Measurements from ENCODE around the gene MUS81. TPM values are rescaled to one million over a fixed set of nuclear protein-coding genes. Genes with fewer than 3 reads are reported as not detected.
"Not testable (repeated sequence)": the region's sequence is repeated elsewhere in the genome, so short reads cannot be mapped to it uniquely, and the experiment has no call there.

MUS81 gene
- total RNA-seq, 1 donor from 2014 or later = 68.5 TPM

DNA sequence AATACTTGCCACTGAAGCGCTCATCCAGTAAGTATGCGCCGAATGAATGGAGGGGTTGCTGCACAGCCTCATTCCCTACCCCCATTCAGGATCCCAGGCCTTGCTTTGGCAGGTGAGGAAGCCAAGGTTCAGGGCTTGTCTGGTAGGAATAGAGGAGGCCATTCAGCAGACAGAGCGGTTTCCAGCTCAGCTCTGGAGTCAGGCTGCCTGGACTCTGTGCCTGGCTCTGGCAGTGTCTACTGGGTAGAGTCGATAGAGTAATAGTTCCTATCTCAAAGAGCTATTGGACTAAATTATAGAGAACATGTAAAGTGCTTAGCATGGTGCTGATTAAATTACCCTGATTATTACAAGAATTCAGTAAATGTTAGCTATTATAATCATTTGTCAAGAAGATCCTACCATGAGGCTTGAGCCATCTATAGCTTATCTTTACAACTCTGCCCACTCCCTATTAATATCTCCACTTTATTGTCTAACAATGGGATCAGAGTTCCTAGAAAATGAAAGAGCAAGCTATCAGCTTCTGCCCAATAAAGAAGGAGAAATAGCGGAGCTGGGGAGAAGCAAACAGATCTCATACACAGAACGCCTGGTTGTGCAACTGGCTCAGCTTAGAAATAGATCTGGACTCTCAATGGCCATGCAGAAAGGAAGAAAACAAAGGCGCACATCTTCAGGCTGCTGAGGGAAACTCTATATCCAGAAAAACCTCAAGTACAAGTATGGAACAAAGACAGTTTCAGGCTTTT, 33.1 kb upstream of the MUS81 start:
- Mint-ChIP-seq H3K4me1 (ENCODE audit: unreplicated experiment) (no peaks in the 10 kb centered on the region), H3K9me3 (ENCODE audit: unreplicated experiment) (no peaks in the 10 kb centered on the region), H3K36me3 (ENCODE audit: unreplicated experiment) (no peaks in the 10 kb centered on the region), H3K4me3 (ENCODE audit: unreplicated experiment) (no peak overlapping the region), H3K27me3 (ENCODE audit: unreplicated experiment) (peaks cover 14% of the 10 kb centered on the region), H3K27ac (ENCODE audit: unreplicated experiment) (no peak overlapping the region)
- no peak for DNase-seq (ENCODE audit: extremely low spot score, unreplicated experiment)
- TF ChIP-seq, protein P1, sequence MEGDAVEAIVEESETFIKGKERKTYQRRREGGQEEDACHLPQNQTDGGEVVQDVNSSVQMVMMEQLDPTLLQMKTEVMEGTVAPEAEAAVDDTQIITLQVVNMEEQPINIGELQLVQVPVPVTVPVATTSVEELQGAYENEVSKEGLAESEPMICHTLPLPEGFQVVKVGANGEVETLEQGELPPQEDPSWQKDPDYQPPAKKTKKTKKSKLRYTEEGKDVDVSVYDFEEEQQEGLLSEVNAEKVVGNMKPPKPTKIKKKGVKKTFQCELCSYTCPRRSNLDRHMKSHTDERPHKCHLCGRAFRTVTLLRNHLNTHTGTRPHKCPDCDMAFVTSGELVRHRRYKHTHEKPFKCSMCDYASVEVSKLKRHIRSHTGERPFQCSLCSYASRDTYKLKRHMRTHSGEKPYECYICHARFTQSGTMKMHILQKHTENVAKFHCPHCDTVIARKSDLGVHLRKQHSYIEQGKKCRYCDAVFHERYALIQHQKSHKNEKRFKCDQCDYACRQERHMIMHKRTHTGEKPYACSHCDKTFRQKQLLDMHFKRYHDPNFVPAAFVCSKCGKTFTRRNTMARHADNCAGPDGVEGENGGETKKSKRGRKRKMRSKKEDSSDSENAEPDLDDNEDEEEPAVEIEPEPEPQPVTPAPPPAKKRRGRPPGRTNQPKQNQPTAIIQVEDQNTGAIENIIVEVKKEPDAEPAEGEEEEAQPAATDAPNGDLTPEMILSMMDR (IDR thresholded peaks at IDR 0.05) = no peak

DNA sequence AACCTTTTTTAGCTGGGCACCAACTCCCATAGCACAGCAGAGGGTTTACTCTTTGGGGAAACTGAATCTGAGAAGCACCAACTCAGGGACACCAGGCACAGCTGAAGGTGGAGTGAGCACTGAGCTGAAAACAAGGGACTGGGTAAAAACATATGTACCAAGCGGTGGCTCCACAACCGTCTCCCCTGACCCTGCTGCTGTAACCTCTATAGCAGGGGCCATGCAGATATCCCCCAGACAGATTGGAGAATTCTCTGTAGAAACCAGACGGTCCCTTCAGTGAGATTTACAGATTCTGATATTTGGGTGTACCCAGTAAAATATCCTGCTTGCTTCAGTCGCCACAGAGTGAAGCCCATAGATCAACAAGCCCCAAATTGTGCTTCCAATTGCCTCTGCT, 30.8 kb upstream of the MUS81 start:
- no peak for DNase-seq (ENCODE audit: extremely low spot score, unreplicated experiment)
- TF ChIP-seq, protein P1 (IDR thresholded peaks at IDR 0.05) = no peak

DNA sequence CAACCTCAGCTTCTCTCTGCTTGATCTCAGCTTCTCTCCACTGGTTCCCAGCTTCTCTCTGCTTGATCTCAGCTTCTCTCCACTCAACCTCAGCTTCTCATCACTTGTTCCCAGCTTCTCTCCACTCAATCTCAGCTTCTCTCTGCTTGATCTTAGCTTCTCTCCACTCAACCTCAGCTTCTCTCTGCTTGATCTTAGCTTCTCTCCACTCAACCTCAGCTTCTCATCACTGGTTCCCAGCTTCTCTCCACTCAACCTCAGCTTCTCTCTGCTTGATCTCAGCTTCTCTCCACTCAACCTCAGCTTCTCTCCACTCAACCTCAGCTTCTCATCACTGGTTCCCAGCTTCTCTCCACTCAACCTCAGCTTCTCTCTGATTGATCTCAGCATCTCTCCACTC, 28.0 kb upstream of the MUS81 start:
- DNase-seq (ENCODE audit: extremely low spot score, unreplicated experiment); H3K9me3 Mint-ChIP-seq (ENCODE audit: unreplicated experiment); H3K4me1 Mint-ChIP-seq (ENCODE audit: unreplicated experiment); H3K4me3 Mint-ChIP-seq (ENCODE audit: unreplicated experiment); H3K27ac Mint-ChIP-seq (ENCODE audit: unreplicated experiment); H3K36me3 Mint-ChIP-seq (ENCODE audit: unreplicated experiment): not testable (repeated sequence)
- H3K27me3 Mint-ChIP-seq (ENCODE audit: unreplicated experiment) = peaks cover 22% of the 10 kb centered on the region

More for the DNA sequence above, 30.8 kb upstream of the MUS81 start:
- H3K36me3 Mint-ChIP-seq (ENCODE audit: unreplicated experiment) = no peaks in the 10 kb centered on the region
- H3K4me3 Mint-ChIP-seq (ENCODE audit: unreplicated experiment) = no peak overlapping the region
- H3K27me3 Mint-ChIP-seq (ENCODE audit: unreplicated experiment) = peaks cover 22% of the 10 kb centered on the region
- no peaks in the 10 kb centered on the region for H3K9me3 Mint-ChIP-seq (ENCODE audit: unreplicated experiment)
- no peak overlapping the region for H3K27ac Mint-ChIP-seq (ENCODE audit: unreplicated experiment)
- H3K4me1 Mint-ChIP-seq (ENCODE audit: unreplicated experiment) = peaks cover 5% of the 10 kb centered on the region

DNA sequence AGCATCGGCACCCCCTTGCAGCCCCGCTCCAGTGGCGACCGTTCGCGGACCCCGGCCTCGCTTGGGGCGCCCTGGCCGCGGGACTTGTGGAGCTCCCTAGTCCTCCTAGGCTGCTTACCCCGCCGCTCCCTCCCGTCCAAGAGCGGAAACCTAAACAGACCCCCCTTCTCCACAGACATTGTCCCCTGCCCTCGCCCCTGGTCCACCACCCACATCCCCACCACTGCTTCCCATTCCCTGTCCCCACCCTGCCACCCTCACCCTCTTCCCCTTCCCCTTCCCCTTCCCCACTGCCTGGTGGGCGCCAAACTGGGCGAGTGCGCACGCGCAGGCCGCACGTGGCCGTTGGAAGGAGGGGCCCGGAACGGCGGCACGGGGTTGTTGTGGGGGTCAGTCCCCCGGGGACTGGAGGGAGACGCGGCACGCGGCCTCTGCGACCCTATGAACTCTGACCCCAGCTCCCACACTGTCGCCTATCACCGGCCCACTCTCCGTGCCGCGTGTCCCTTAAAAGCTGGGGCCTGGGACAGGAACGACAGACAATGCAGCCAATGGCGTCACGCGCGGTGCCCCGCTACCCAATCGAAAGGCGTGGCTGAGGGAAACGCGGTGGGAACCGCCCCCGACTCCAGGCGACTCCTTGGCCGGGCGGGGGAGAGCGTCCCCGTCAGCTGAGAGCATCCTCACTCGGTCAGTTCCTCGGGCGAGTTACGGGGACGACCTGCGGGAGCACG, 26.8 kb upstream of the MUS81 start, which contains the start of gene SNX32:
TSS of gene SNX32 (plus strand) at position 667 of the 734 bp plus-strand sequence. CDS start 103 bp downstream, outside the sequence.
- peaks cover 22% of the 10 kb centered on the region for H3K27me3 Mint-ChIP-seq (ENCODE audit: unreplicated experiment)
- peak; percentile 98 for DNase-seq (ENCODE audit: extremely low spot score, unreplicated experiment)
- peaks cover 3% of the 10 kb centered on the region for H3K36me3 Mint-ChIP-seq (ENCODE audit: unreplicated experiment)
- no peaks in the 10 kb centered on the region for H3K9me3 Mint-ChIP-seq (ENCODE audit: unreplicated experiment)
- H3K4me1 Mint-ChIP-seq (ENCODE audit: unreplicated experiment) = peaks cover 6% of the 10 kb centered on the region
- no peak within 1 kb of the TSS for H3K4me3 Mint-ChIP-seq (ENCODE audit: unreplicated experiment)
- peak within 1 kb of the TSS; percentile 3 for H3K27ac Mint-ChIP-seq (ENCODE audit: unreplicated experiment)
- TF ChIP-seq, protein P1 (IDR thresholded peaks at IDR 0.05) = no peak

DNA sequence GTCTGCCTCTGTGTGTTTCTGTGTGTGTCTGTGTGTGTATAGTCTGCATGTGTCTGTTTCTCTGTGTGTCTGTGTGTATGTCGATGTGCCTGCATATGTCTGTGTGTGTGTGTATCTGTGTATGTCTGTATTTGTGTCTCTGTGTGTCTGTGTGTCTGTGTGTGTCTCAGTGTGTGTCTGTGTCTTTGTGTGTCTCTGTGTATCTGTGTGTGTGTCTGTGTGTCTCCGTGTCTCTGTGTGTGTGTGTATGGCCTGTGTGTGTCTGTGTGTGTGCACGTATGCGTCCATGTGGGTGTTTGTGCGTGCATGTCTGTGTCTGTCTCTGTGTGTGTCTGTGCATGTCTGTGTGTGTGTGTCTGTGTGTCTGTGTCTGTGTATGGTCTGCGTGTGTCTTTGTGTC, 26.0 kb upstream of the MUS81 start:
- Mint-ChIP-seq H3K4me1 (ENCODE audit: unreplicated experiment) (peaks cover 6% of the 10 kb centered on the region), H3K9me3 (ENCODE audit: unreplicated experiment) (no peaks in the 10 kb centered on the region), H3K27me3 (ENCODE audit: unreplicated experiment) (peaks cover 22% of the 10 kb centered on the region), H3K4me3 (ENCODE audit: unreplicated experiment) (no peak overlapping the region), H3K36me3 (ENCODE audit: unreplicated experiment) (peaks cover 3% of the 10 kb centered on the region), H3K27ac (ENCODE audit: unreplicated experiment) (no peak overlapping the region)
- TF ChIP-seq, protein P1 (IDR thresholded peaks at IDR 0.05) = no peak
- DNase-seq (ENCODE audit: extremely low spot score, unreplicated experiment) = no peak

Measured in osteocyte (in vitro differentiated cells).